Fibroblast of lung (primary cell): Measurements from ENCODE around the gene PLAC8. TPM values are rescaled to one million over a fixed set of nuclear protein-coding genes. Genes with fewer than 3 reads are reported as not detected.
"Not testable (repeated sequence)": the region's sequence is repeated elsewhere in the genome, so short reads cannot be mapped to it uniquely, and the experiment has no call there.

Experiments
- DNase-seq, 2 donors: peaks; one replicate each; pipeline versions ENCODE4 v3.0.0 to v3.0.0-alpha.2; 2010; ENCODE audit warnings: low read depth in 2 of 2
- H2AFZ ChIP-seq: 2 replicates; pipeline ENCODE4 v1.5.1; 2012; ENCODE audit warnings: low read length, control low read depth, inconsistent platforms
- H3K27ac ChIP-seq: 2 replicates; pipeline ENCODE4 v1.5.1; 2011; ENCODE audit warnings: low read length, control low read depth; ENCODE audit not compliant: insufficient read depth
- H3K27me3 ChIP-seq: 2 replicates; pipeline ENCODE4 v1.5.1; 2011; ENCODE audit warnings: mild to moderate bottlenecking, low read length; ENCODE audit not compliant: control insufficient read depth, insufficient read depth
- H3K36me3 ChIP-seq: 2 replicates; pipeline ENCODE4 v1.5.1; 2011; ENCODE audit warnings: low read length; ENCODE audit not compliant: control insufficient read depth, insufficient read depth
- H3K4me1 ChIP-seq: 2 replicates; pipeline ENCODE4 v1.5.1; 2011; ENCODE audit warnings: low read length; ENCODE audit not compliant: control insufficient read depth, insufficient read depth; ENCODE audit errors: extremely low read depth
- H3K4me2 ChIP-seq: 2 replicates; pipeline ENCODE4 v1.5.1; 2011; ENCODE audit warnings: low read length, control low read depth; ENCODE audit not compliant: insufficient read depth; ENCODE audit errors: extremely low read depth
- H3K4me3 ChIP-seq, 4 experiments: fragments of 200-600 bp in 1 of 4; sonication (generic) in 1 of 4; replicated peaks in 1 of 4; 2 replicates each; pipeline ENCODE4 v1.5.1; 2011 to 2016; ENCODE audit warnings: low read length in 4 of 4, low read depth in 3 of 4, mild to moderate bottlenecking in 3 of 4, control low read depth in 2 of 4, inconsistent platforms in 1 of 4, mixed read lengths in 1 of 4; ENCODE audit not compliant: insufficient read depth in 1 of 4; ENCODE audit errors: control extremely low read depth in 1 of 4
- H3K79me2 ChIP-seq: 2 replicates; pipeline ENCODE4 v1.5.1; 2012; ENCODE audit warnings: mild to moderate bottlenecking, low read length, inconsistent platforms; ENCODE audit not compliant: control insufficient read depth, insufficient read depth
- H3K9ac ChIP-seq: 2 replicates; pipeline ENCODE4 v1.5.1; 2011; ENCODE audit warnings: mild to moderate bottlenecking, low read length, control low read depth; ENCODE audit not compliant: insufficient read depth
- H3K9me3 ChIP-seq: 2 replicates; pipeline ENCODE4 v1.5.1; 2012; ENCODE audit warnings: low read depth, low read length; ENCODE audit not compliant: control insufficient read depth, insufficient read depth
- H4K20me1 ChIP-seq: 2 replicates; pipeline ENCODE4 v1.5.1; 2011; ENCODE audit warnings: low read length; ENCODE audit not compliant: control insufficient read depth, insufficient read depth; ENCODE audit errors: extremely low read depth
- CTCF ChIP-seq, 2 donors: IDR thresholded peaks in 1 of 2; conservative IDR thresholded peaks in 1 of 2; 1 replicate in 1 of 2; 2 replicates in 1 of 2; pipeline ENCODE4 v1.5.1; 2011 to 2012; ENCODE audit warnings: low read length in 2 of 2, control low read depth in 1 of 2, inconsistent platforms in 1 of 2, low read depth in 1 of 2, mild to moderate bottlenecking in 1 of 2
- EZH2 ChIP-seq: IDR thresholded peaks from 2 replicates; pipeline ENCODE4 v1.5.1; 2012; ENCODE audit warnings: low read length, control low read depth, mild to moderate bottlenecking; ENCODE audit errors: missing control alignments
- polyA plus RNA-seq, 2 donors: library from polyadenylated mRNA; depleted of rRNA in 1 of 2; stranded (reverse) in 1 of 2; unstranded in 1 of 2; fragments of >200 nt; gene quantifications; 2 replicates each; pipeline ENCODE4 v1.2.1, GENCODE V29; 2011 to 2012; ENCODE audit warnings: missing spikeins in 1 of 2
- total RNA-seq: library from RNA; depleted of rRNA; stranded (reverse); fragments of >200 nt; gene quantifications from 2 replicates; pipeline ENCODE4 v1.2.1, GENCODE V29; 2014

PLAC8 gene
- total and polyA plus RNA-seq, 2 donors (not counting 1 experiment from before 2014, with no cell fraction given) = 0.33 to 0.79 TPM

DNA sequence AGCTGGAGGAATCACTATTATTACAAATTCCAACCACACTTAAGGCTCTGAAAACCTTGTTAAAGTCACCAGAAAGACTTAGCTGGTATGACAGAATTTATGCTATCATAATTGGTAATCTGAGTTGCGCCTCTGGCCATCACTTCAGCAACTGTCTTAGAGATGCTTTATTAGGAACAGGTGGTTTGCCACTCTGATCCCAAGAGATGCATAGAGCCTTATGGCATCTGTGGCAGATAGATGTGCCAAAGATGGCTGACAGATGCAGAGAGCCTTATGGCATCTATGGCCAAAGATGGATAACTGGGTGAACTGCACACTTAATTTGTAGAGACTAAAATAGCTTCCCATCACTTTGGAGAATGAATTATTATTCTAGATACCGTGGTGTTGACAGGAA, 32.3 kb upstream of the PLAC8 start:
- H3K9ac ChIP-seq = no peak overlapping the region
- no peak overlapping the region for H3K27ac ChIP-seq
- no peaks in the 10 kb centered on the region for H3K79me2 ChIP-seq
- no peak overlapping the region for H2AFZ ChIP-seq
- no peaks in the 10 kb centered on the region for H4K20me1 ChIP-seq
- no peak for DNase-seq
- no peak overlapping the region for H3K4me2 ChIP-seq
- no peaks in the 10 kb centered on the region for H3K36me3 ChIP-seq
- H3K27me3 ChIP-seq = no peaks in the 10 kb centered on the region
- H3K4me3 ChIP-seq = no peak overlapping the region
- H3K4me1 ChIP-seq = no peaks in the 10 kb centered on the region
- no peak for TF ChIP-seq CTCF (conservative IDR thresholded peaks at IDR 0.05 in 1 of 2, IDR thresholded peaks at IDR 0.05 in 1 of 2; ENCODE audit: low read depth in 1 of 2, low read length in 2 of 2)
- no peak for TF ChIP-seq EZH2
- H3K9me3 ChIP-seq = no peaks in the 10 kb centered on the region

- not testable (repeated sequence) for H3K27ac ChIP-seq, H2AFZ ChIP-seq, H3K4me3 ChIP-seq
Observed at GRCh38 chr4:83145776-83146175, 31.2 kb upstream of the PLAC8 start.

DNA sequence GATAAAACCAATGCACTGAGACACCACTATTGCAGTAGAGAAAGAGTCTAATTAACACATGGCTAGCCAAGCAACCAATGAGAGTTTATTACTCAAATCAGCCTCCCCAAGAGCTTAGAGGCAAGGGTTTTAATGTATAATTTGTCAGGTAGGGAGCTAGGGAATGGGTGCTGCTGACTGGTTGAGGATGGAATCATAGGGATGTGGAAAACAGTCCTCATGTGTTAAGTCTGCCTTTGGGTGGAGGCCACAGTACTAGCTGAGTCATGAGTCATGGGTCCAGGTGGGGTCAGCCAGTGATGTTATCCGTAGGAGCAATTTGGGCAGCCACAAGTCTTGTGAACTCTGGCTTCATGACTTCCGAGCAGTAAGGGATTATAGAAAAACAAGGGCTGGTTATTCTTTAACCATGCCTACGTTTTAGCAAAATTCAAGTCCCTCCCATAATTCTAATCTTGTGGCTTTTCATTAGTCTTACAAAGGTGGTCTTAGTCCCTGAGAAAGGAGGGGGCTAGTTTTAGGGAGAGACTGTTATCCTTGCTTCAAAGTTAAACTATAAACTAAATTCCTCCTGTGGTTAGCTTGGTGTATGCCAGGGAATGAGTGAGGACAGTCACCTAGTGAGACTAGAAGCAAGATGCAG, 25.1 kb upstream of the PLAC8 start:
- Histone ChIP-seq H3K9me3 (no peaks in the 10 kb centered on the region), H3K27me3 (no peaks in the 10 kb centered on the region), H3K9ac (no peak overlapping the region), H3K4me2 (no peak overlapping the region), H3K36me3 (no peaks in the 10 kb centered on the region), H3K79me2 (no peaks in the 10 kb centered on the region), H3K4me3 (no peak overlapping the region), H3K27ac (no peak overlapping the region), H4K20me1 (no peaks in the 10 kb centered on the region), H2AFZ (no peak overlapping the region), H3K4me1 (no peaks in the 10 kb centered on the region)
- DNase-seq = no peak
- TF ChIP-seq CTCF (conservative IDR thresholded peaks at IDR 0.05 in 1 of 2, IDR thresholded peaks at IDR 0.05 in 1 of 2; ENCODE audit: low read depth in 1 of 2, low read length in 2 of 2) (no peak), EZH2 (no peak)

More at GRCh38 chr4:83145776-83146175, 31.2 kb upstream of the PLAC8 start:
- not testable (repeated sequence) for H3K9me3 ChIP-seq, H4K20me1 ChIP-seq, H3K4me1 ChIP-seq, H3K36me3 ChIP-seq, H3K4me2 ChIP-seq, H3K27me3 ChIP-seq, H3K9ac ChIP-seq, DNase-seq, H3K79me2 ChIP-seq
